NCI-H1694 (cell line): ENCODE results near the gene YAP1.
"Not testable (repeated sequence)": the region's sequence is repeated elsewhere in the genome, so short reads cannot be mapped to it uniquely, and the experiment has no call there.

Experiments
- DNase-seq: peaks from one replicate; lab custom pipeline; 2025; lab: John Stamatoyannopoulos, UW

Gene YAP1

DNA sequence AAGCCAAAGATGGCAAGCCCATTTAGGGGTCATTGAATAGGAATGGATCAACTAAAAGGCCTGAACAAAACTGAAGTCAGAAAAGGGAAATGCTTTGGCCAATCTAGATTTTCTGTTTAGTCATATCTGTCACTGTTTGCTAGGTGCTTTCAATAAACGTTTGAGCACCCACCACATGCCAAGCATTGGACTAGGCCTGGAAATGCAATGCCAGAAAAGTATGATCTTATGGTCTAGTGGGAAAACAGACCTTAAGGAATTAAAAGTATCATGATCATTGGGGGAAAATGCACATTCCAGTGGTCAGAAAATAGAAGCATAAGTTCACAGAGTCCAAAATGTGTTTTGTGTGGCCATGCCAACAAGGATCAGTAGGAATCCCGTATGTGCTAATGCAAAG is 130.3 kb downstream of the YAP1 start:
- DNase-seq = no peak

DNA sequence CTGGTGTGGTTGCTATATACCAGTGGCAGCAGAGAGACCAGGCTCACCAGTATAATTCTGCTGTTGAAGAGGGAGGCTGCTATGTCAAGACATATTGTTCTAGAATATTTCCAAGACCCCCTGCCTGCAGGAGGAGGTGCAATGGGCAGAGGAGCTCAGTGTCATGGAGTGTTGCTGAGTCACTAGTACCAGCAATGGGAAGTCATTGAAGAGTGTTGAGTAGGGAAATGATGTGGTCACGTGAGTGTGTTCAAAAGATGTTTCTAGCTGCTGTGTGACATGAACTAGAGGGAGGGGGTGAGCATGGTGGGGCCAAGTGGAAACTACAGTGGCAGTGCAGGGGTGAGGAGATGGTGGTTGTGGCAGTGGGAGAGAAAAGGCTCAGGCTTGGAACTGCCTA is 130.8 kb downstream of the YAP1 start:
- no peak for DNase-seq

DNA sequence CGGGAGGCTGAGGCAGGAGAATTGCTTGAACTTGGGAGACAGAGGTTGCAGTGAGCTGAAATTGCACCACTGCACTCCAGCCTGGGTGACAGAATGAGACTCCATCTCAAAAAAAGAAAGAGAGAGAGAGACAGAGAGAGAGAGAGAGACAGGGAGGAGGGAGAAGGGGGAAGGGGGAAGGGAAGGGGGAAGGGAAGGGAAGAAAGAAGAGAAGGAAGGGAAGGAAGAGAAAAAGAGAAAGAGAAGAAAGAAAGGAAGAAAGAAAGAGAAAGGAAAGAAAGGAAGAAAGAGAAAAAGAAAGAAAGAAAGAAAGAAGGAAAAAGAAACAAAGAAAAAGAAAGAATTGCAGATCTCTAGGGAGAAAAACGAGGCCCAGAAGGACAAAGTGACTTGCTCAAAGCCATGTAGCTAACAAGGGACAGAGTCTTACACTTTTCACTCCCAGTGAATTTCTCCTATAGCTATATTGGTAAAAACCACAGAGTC is 133.2 kb downstream of the YAP1 start:
- DNase-seq = no peak

DNA sequence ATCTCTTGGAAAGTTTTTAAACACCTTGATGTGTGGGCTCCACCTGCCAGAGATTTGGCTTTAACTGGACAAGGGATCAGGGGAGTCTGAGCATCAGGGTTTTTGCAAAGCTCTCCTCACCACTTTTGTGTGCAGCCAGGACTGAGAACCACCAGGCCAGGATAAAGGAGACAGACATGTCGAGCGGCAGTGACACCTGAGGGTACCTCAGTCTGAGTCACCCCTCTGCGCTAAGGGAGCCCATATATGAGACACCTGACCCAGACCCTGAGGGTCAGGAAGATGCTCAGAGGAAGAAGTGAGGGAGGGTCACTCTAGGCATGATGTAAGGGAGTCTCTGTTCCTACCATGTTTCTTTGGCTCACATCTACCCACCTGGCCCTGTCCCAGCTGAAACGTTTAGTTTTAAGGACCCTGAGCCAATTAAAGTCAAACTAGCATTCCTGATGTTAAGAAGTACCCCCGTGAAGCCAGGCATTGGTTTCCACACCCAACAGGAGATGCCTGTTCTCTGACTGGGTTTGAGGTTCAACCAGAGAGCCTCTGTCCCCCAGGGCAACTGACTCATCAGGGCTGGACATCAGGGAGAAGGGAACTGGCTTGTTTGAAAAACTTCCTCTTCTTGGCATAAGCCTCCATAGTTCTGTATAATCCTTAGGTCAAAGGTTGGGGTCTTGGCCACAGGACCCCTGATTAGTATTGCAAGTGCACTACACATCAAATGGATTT is 134.6 kb downstream of the YAP1 start:
- no peak for DNase-seq

DNA sequence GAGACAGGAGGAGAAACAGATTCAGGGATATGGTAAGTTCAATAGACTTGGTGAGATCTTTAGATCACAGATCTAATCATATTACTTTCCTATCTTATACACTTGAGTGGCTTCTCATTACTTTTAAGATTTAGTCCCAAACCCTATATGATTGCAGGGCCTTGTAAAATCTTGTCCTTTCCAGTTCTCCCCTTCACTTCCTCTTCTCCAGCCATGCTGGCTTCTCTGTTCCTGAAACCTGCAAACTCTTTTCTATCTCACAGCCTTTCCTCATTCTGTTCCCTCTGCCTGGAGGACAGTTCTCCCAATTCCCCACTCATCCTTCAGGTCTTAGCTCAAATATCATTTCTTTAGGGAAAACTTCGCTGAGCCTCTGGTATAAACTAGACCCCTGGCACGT is 141.2 kb downstream of the YAP1 start:
- DNase-seq = no peak

DNA sequence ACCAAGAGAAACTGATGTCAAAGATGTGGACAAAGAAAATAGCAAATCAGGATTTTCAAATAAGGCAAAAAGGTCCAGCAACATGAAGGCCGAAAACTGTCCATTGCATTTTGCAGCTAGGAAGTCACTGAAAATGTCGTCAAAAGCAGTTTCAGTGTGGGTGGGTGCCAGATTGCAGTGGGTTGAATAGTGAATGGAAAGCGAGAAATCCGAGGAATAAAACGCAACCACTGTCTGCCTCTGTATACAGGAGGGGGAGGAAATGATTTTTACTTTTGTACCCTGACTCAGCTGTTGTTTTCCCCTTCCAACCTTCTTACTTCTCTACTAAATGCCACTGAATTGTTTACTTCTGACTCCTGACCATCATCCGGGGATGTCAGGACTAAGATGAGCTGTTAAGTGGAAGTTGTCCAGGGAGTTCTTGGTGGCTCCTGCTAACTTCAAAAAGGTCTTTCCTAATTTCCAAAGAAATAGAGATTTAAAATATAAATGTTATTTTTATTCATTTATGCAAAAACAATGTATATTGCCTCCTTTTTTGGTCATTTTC is 142.2 kb downstream of the YAP1 start:
- no peak for DNase-seq

DNA sequence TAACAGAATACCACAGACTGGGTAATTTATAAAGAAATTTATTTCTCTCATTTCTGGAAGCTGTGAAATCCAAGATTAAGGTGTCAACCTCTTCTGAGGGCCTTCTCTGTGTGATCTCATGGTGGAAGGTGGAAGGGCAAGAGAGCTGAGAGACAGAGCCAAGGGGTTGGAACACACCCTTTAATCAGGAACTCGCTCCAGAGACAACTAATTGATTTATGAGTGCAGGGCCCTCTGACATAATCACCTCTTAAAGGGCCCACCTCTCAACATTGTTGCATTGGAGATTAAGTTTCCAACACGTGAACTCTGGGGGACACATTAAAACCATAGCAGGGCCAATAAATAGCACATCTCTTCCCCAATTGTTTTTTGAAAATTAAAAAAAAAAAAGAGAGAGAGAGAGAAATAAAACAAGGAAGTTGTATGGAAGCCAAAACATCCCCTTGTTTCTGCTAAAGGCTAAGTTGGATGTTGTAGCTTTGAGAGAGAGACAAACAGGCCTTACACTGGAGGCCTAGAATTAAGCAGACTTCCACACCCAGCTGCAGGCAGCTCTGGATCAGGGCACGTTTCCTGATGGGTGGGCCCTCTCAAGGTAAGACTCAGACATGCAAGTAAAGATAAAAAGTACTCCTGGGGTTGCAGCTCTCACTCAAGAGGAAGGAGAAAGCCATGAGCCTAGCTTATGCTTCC is 142.9 kb downstream of the YAP1 start:
- DNase-seq = no peak

DNA sequence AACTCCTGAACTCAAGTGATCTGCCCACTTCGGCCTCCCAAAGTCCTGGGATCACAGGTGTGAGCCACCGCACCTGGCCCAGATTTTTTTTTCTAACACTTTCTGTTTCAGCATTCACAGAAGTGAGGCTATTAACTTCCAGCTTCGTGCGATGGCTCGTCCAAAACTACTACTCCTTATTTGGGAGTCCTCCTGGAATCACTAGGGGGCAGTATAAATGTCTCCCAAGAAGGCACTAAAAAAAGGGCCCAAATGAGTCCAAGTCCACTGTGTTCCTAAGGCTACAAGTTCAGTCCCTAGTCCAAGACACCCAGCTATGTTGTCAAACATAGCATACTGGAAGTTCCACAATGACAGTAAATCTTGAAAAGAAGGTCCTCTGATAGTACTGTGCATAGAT is 143.8 kb downstream of the YAP1 start:
- DNase-seq = no peak

DNA sequence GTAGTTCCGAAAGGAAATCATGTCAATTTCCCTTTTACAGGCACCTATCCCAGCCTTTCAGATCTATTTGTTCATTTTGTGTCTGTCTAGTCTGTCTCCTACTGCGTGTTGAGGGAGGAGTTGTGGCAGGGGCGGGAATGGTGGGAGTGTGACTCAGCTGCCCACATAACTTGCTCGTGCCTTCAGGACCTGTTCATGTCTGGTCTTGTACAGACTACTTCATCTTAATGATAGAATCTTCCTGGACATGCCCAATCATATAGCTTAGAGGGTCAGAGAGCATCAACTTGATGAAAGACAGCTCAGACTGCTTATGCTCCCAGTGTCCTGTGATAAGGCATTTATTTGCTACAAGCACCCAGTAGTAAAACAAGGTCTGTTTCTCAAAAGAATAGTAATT is 146.0 kb downstream of the YAP1 start:
- no peak for DNase-seq

DNA sequence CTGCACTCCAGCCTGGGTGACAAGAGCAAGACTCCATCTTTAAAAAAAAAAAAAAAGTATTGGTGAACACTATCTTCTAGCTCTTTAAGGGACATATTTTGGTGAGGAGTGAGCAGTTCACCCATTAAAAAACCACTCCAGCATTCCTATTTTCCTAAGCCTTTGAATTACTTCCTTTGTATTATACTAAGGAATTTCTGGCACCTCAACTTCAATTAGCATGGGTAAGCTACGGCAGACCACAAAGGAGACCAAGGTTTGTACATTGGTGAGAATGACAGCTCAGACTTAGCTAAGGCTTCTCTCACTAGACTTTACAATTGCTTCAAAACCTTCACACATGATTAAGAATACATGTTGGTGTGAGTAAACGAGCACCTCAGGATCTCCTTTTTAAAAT is 150.0 kb downstream of the YAP1 start:
- no peak for DNase-seq

DNA sequence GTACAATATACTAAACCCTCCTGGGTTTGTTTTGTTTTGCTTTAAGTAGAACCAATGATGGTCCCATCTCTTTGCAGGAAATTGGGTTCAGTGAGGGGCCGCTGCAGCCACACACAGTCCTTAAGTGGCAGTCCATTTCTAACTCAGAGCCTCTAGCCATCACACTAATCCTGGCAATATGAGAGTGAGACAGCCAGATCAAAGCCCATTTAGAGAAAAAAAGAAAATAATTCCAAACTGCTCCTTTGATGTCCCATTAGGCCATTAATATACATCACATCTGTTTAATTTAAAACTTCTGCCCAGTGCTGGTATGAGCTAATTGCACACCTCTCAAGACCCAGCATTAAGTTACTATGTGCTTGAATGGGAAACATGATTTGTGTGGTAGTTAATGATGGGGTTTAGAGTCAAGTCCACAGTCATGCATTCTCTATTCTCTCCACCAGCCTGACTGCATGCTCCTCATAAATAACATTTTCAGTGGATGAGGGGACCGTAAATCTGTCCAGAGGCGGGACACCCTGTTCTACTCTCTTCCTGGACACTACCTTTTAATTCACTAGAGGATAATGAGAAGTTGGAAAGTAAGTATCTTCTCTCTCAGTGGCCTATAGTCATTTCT is 153.2 kb downstream of the YAP1 start:
- DNase-seq = no peak

DNA sequence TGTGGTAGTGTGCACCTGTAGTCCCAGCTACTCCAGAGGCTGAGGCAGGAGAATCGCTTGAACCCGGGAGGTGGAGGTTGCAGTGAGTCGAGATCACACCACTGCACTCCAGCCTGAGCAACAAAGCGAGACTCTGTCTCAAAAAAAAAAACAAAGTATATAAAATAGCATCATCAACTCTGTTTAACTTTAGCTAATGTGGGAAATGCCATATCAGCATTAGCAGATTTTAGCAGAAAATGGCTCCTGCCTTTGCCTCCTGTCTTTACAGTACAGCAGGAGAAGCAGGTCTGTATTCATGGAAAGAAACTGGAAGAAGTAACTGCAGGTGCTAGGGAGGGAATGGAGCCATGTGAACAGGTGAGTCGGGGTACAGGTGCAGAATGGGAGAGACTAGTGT is 154.5 kb downstream of the YAP1 start:
- not testable (repeated sequence) for DNase-seq

DNA sequence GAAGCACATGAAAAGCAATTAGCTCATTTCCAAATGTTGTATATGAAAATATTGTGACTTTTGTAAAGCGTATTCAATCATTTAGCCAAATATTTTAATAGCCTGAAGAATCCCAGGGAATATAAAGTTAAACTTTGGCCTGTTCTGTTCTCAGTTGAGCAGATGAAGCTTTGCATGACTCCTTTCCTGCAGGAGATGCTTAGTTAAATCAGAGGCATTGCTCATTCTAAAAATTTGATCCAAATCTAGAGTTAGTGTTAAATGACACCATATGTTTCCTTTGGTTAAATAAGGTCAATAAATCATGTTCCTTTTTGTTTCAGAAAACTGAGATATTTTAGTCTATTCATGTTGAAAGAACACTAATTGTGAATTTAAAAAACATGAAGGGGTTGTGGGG is 155.9 kb downstream of the YAP1 start:
- no peak for DNase-seq

DNA sequence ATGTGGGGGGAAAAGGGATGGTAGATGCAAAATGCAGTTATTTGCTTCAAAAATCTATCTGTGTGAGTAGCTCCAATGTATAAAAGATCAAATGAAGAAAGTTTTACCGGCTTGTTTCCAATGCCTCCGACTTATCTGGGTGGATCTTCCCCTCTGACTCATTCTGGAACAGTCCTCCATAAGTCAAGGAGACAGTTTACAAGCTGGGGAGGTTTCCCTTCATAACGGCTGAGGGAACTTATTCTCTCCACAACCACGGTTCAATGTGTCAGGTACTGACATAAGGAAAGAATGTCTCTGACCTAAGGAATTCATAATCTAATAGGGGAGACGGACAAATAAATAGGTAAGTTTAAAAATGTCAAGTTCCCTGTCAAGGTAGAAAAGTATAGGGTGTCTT is 157.4 kb downstream of the YAP1 start:
- DNase-seq = no peak

DNA sequence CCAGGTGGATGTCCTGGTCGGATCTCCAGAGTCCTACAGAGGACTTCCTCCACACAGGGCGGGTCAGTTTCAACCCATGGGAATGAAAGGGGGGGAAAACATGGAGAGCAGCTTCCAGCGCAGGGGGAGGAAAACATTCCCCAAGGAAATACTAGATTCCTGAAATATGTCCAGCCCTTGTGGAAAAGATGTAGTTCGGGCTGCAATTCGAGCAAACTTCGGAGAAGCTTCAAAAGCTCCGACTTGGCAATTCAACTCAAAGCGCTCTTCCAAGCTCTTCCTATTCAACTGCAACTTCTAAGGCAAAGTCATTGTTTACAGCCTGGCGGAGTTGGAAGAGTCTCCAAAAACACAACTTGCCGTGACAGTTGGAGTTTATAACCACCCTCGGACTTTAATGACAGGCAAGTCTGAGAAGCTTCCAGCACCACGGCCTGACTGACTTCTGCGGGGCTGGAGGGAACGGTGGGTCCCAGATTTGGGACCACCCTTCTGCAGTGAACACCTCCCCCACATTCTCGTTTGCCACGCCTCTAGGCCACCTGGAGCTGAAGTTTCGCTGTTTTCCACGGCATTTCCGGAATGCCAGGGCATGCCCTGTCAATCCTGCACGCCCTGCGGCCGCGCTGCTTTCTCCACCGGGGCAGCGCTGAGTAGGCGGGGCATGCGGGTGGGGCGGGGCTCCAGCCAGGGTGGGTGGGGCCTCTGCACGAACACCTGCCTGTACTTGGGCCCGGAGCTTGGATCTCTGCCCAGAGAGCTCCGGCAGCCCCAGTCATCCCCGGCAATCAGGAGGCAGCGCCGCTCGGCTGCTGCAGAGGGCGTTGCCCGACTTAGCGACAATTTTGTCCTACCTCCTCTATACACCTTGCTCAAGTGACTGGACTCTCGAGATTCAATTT is 158.1 kb downstream of the YAP1 start:
- no peak for DNase-seq

DNA sequence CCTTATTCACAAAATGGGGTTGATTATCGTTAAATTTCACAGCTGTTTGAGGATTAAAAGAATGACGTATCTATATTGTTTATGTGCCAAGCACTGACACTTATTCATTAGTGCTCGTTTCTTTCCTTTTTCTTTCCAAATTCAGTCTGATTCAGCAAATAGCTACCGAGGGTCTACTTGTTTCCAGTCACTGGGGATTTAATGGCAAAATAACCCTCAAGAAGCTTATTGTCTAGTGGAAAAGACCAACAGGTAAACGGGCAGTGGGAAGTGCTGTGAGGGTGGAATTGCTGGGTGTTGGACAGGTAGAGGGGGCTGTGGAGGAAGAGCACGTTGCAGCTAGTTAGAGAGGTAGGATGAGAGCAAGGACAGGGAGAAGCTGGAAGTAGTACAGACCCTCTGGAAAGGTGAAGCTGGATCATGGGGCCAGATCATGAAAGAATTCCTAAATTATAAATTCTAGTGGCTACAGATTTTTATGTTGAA is 158.8 kb downstream of the YAP1 start:
- DNase-seq = no peak

DNA sequence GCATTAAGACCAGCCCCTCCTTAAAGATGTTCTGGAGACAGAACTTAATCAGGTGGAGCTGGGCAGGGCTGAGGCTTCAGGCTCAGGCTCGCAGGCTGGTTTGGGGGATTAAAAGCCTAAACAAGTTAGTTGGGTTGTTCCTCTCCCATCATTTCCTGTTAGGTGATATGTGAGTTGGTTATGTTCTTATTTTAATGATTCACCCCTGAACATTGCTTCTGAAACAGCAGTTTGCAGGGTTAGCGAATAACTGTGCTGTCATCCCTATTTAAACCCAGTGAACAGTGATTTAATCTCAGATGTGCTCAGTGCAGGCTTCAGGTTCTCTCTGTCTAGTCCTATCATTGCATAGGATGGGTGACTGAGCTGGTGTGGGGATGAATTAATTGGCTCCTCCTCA is 159.7 kb downstream of the YAP1 start:
- no peak for DNase-seq

DNA sequence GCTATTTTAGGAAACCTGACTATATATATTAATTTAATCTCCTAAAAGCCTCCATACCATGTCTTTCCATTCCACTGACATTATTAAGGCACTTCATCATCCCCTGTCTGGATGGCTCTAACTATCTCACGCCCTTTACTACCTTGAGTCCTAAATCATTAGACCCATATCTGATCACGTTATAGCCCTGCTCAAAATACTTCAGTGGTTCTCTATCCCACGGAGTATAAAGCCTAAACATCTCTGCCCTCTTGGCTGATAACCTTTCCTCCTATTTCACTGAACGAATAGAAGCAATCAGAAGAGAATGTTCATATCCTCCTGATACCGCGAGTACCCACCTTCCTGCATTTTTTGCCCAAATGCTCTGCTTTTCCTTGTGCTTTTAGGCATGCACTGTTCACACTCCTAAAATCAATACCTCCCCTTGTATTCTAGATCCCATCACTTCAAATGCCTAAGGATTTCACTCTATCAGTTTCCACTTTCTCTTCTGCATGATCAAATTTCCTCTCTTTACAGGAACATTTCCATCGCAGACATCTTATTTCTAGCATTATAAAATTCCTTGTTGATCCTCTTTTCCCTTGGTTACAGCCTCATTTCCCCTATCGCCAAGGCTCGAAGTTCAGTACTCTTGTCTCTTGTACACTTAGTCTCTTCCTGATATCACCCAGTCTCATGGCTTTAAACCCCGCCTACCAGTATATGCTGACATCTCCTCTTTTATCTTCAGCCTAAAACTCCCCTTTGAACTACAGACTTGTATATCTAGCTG is 162.0 kb downstream of the YAP1 start:
- DNase-seq = no peak

DNA sequence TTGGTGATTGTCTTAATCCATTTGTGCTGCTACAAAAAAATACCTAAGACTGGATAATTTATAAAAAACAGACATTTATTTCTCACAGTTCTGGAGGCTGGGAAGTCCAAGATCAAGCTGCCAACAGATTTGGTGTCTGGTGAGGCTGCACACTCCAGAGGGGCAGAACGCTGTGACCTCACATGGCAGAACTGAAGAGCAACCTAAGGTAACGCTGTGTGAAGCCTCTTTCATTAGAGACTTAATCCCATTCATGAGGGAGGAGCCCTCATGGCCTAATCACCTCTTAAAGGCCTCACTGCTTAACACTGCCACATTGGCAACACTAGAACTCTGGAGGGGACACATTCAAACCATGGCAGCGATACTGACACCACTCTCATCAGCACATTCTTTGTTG is 164.4 kb downstream of the YAP1 start:
- DNase-seq = no peak

DNA sequence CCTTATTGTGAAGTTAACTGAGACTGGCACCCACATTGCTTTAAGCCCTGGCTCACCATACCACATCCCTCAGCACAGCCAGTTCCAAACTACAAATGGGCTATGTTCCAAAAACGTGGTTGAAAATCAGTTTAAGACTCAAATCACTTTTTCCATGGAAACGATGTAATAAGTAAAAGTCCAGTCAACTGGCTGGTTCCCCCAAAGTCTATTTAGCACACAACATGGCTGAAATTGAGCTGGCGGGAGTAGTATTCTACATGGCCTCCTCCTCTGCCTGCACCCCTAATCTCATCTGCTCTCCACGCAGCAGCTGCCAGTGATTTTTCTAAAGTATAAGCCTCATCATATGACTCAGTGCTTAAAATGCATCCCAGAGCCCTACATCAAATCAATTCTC is 166.1 kb downstream of the YAP1 start:
- no peak for DNase-seq

DNA sequence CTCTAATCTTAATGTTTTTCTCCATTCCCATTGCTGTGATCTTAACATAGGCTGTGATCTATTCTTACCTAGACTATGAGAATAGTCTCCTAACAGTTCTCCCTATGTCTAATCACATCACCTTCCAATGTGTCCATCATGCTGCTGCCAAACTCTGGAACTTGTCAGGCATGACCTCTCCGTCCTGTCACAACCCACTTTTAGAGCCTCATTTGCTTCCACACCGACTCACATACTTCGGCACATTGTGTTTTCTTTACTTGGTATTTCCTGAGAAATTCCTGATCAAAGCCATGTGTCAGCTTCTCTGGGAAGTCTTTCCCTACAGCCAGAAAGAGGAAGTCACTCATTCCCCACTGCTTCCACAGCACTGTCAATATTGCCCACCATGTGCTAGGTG is 166.5 kb downstream of the YAP1 start:
- no peak for DNase-seq
